Esophagus muscularis mucosa (tissue), 4 donors: Measurements from ENCODE around the gene ARHGAP24. TPM values are rescaled to one million over a fixed set of nuclear protein-coding genes. Genes with fewer than 3 reads are reported as not detected.

Experiments used
- DNase-seq: peaks from one replicate; pipeline ENCODE4 v3.0.0-alpha.2; 2017; ENCODE audit errors: extremely low spot score
- H3K27ac ChIP-seq, 4 donors: fragments of 200-600 bp; sonication (generic); replicated peaks in 1 of 4; 1 replicate in 3 of 4; 2 replicates in 1 of 4; pipeline ENCODE4 v1.5.1; 2016 to 2019; ENCODE audit warnings: mild to moderate bottlenecking in 1 of 4
- H3K27me3 ChIP-seq, 4 donors: fragments of 200-600 bp; sonication (generic); one replicate each; pipeline versions ENCODE4 v1.5.1 to v1.6.0; 2016 to 2019
- H3K36me3 ChIP-seq, 4 donors: fragments of 200-600 bp; sonication (generic); one replicate each; pipeline ENCODE4 v1.5.1; 2016 to 2019
- H3K4me1 ChIP-seq, 4 donors: fragments of 200-600 bp; sonication (generic); one replicate each; pipeline ENCODE4 v1.5.1; 2016 to 2019
- H3K4me3 ChIP-seq, 4 donors: fragments of 200-600 bp; sonication (generic); 1 replicate in 2 of 4; 2 replicates in 2 of 4; pipeline ENCODE4 v1.5.1; 2016 to 2019; ENCODE audit warnings: mild to moderate bottlenecking in 4 of 4, moderate library complexity in 1 of 4
- H3K9me3 ChIP-seq, 4 donors: fragments of 200-600 bp; sonication (generic); 1 replicate in 3 of 4; 2 replicates in 1 of 4; pipeline ENCODE4 v1.5.1; 2016 to 2019
- CTCF ChIP-seq, 3 experiments: fragments of 200-600 bp in 2 of 3; fragments of 450-650 bp in 1 of 3; sonication (generic) in 2 of 3; IDR thresholded peaks; one replicate each; pipeline ENCODE4 v1.5.1; 2017 to 2019; ENCODE audit warnings: antibody characterized with exemption in 3 of 3, mild to moderate bottlenecking in 2 of 3, moderate library complexity in 1 of 3
- EP300 ChIP-seq: sonication (generic); formaldehyde crosslinking; IDR thresholded peaks from one replicate; pipeline ENCODE4 v1.6.1; 2017; ENCODE audit warnings: antibody characterized with exemption
- POLR2A ChIP-seq: fragments of 450-650 bp; IDR thresholded peaks from one replicate; pipeline ENCODE4 v1.6.1; 2017; ENCODE audit warnings: antibody characterized with exemption, moderate library complexity, mild to moderate bottlenecking, low read depth
- POLR2AphosphoS5 ChIP-seq, 2 donors: sonication (generic); formaldehyde crosslinking; IDR thresholded peaks; one replicate each; pipeline ENCODE4 v1.6.1; 2017; ENCODE audit warnings: antibody characterized with exemption in 2 of 2
- WGBS: methylation state at CpG from one replicate; pipeline ENCODE4 v1.1.5; 2018; 5-methylcytosine and 5-hydroxymethylcytosine counted together
- intact Hi-C: fragments of 100-400 bp; cut with DNase I; formaldehyde crosslinking; loops from one replicate; pipeline ENCODE4 v1.15.1; 2023
- total RNA-seq, 4 donors: library from RNA; depleted of rRNA; stranded (reverse); fragments of >200 nt; gene quantifications; one replicate each; pipeline versions ENCODE4 v1.1.0 to v1.2.1, GENCODE V29; 2016

Gene ARHGAP24
- total RNA-seq, 4 donors from 2014 or later: 17.6 to 30.2 (median 23.6) TPM

GRCh38 chr4:85861064-85861765, 386.3 kb downstream of the ARHGAP24 start:
- no peaks in the 10 kb centered on the region for H3K36me3 ChIP-seq
- H3K27me3 ChIP-seq: no peaks in the 10 kb centered on the region
- peaks cover 9 to 47% (median 23%) of the 10 kb centered on the region in 4 donors for H3K4me1 ChIP-seq
- H3K4me3 ChIP-seq: no peak overlapping the region
- no peak for DNase-seq
- H3K27ac ChIP-seq: no peak overlapping the region
- WGBS: 36% methylated on average over 5 of the region's 5 CpGs
- H3K9me3 ChIP-seq: no peaks in the 10 kb centered on the region
- TF ChIP-seq POLR2A: no peak
- TF ChIP-seq POLR2AphosphoS5 (IDR thresholded peaks at IDR 0.05): no peak
- TF ChIP-seq CTCF (IDR thresholded peaks at IDR 0.05): no peak
- TF ChIP-seq EP300: no peak
- intact Hi-C loops: no loop called here

- no peaks in the 10 kb centered on the region for H3K9me3 ChIP-seq
- no peak overlapping the region for H3K4me3 ChIP-seq
- H3K4me1 ChIP-seq: peaks cover 19 to 60% (median 36%) of the 10 kb centered on the region in 4 donors
- DNase-seq: no peak
- TF ChIP-seq CTCF (IDR thresholded peaks at IDR 0.05) (no peak), POLR2AphosphoS5 (IDR thresholded peaks at IDR 0.05) (no peak), POLR2A (no peak), EP300 (no peak)
- H3K27ac ChIP-seq: no peak overlapping the region
- intact Hi-C loops: no loop called here
- 91% methylated on average over 4 of the region's 4 CpGs for WGBS
- H3K36me3 ChIP-seq: no peaks in the 10 kb centered on the region
- no peaks in the 10 kb centered on the region for H3K27me3 ChIP-seq
These were observed 387.9 kb downstream of the ARHGAP24 start for GRCh38 chr4:85862896-85863295.

GRCh38 chr4:85864259-85865205, 389.6 kb downstream of the ARHGAP24 start:
- 70% methylated on average over 5 of the region's 5 CpGs for WGBS
- Histone ChIP-seq H3K9me3 (no peaks in the 10 kb centered on the region), H3K4me1 (peaks cover 25 to 65% (median 38%) of the 10 kb centered on the region in 4 donors), H3K4me3 (no peak overlapping the region), H3K27ac (no peak overlapping the region), H3K36me3 (no peaks in the 10 kb centered on the region), H3K27me3 (no peaks in the 10 kb centered on the region)
- intact Hi-C loops: no loop called here
- no peak for DNase-seq
- TF ChIP-seq CTCF (IDR thresholded peaks at IDR 0.05) (no peak), POLR2A (no peak), EP300 (no peak), POLR2AphosphoS5 (IDR thresholded peaks at IDR 0.05) (no peak)

GRCh38 chr4:85865256-85865655, 390.3 kb downstream of the ARHGAP24 start:
- Histone ChIP-seq H3K27me3 (no peaks in the 10 kb centered on the region), H3K9me3 (no peaks in the 10 kb centered on the region), H3K27ac (no peak overlapping the region), H3K4me3 (no peak overlapping the region), H3K36me3 (no peaks in the 10 kb centered on the region), H3K4me1 (peaks cover 18 to 58% (median 31%) of the 10 kb centered on the region in 4 donors)
- TF ChIP-seq CTCF (IDR thresholded peaks at IDR 0.05) (no peak), POLR2A (no peak), POLR2AphosphoS5 (IDR thresholded peaks at IDR 0.05) (no peak), EP300 (no peak)
- no peak for DNase-seq
- intact Hi-C loops: no loop called here
